Measurements from ENCODE around the gene SYF2. TPM values are rescaled to one million over a fixed set of nuclear protein-coding genes. Genes with fewer than 3 reads are reported as not detected.
"Not testable (repeated sequence)": the region's sequence is repeated elsewhere in the genome, so short reads cannot be mapped to it uniquely, and the experiment has no call there.

SYF2 gene
- total RNA-seq, 1 donor from 2014 or later, result 38.4 TPM

DNA sequence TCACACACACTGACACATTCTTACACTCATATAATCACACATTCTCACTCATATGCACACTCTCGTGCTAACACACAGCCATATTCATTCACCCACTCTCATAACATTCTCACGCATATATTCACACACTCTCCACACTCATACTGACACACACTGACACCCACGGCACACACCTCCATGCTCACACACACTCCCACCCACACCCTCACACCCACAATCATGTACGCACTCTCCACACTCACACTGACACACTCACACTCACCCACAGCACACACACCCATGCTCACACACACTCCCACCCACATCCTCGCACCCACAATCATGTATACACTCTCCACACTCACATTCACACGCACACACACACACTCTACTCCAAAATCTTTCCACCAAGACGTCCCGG, 38.2 kb downstream of the SYF2 start:
- no peak for TF ChIP-seq CTCF (IDR thresholded peaks at IDR 0.05)
- H3K27ac Mint-ChIP-seq (ENCODE audit: unreplicated experiment), result no peak overlapping the region
- no peaks in the 10 kb centered on the region for H3K4me1 Mint-ChIP-seq (ENCODE audit: unreplicated experiment)
- H3K36me3 Mint-ChIP-seq (ENCODE audit: unreplicated experiment), result no peaks in the 10 kb centered on the region
- DNase-seq (ENCODE audit: extremely low spot score, unreplicated experiment), result no peak
- H3K27me3 Mint-ChIP-seq (ENCODE audit: unreplicated experiment), result peaks cover 39% of the 10 kb centered on the region
- no peaks in the 10 kb centered on the region for H3K9me3 Mint-ChIP-seq (ENCODE audit: unreplicated experiment)
- no peak overlapping the region for H3K4me3 Mint-ChIP-seq (ENCODE audit: unreplicated experiment)

GRCh38 chr1:25193229-25193628, 39.1 kb downstream of the SYF2 start:
- no peaks in the 10 kb centered on the region for H3K9me3 Mint-ChIP-seq (ENCODE audit: unreplicated experiment)

GRCh38 chr1:25192154-25192553, 40.1 kb downstream of the SYF2 start:
- Mint-ChIP-seq H3K4me3 (ENCODE audit: unreplicated experiment) (no peak overlapping the region), H3K9me3 (ENCODE audit: unreplicated experiment) (no peaks in the 10 kb centered on the region), H3K36me3 (ENCODE audit: unreplicated experiment) (no peaks in the 10 kb centered on the region), H3K27ac (ENCODE audit: unreplicated experiment) (no peak overlapping the region), H3K4me1 (ENCODE audit: unreplicated experiment) (no peaks in the 10 kb centered on the region), H3K27me3 (ENCODE audit: unreplicated experiment) (peaks cover 30% of the 10 kb centered on the region)
- no peak for TF ChIP-seq CTCF (IDR thresholded peaks at IDR 0.05)
- DNase-seq (ENCODE audit: extremely low spot score, unreplicated experiment), result no peak

More at GRCh38 chr1:25193229-25193628, 39.1 kb downstream of the SYF2 start:
- Mint-ChIP-seq H3K27me3 (ENCODE audit: unreplicated experiment) (peaks cover 33% of the 10 kb centered on the region), H3K4me1 (ENCODE audit: unreplicated experiment) (no peaks in the 10 kb centered on the region), H3K4me3 (ENCODE audit: unreplicated experiment) (no peak overlapping the region), H3K36me3 (ENCODE audit: unreplicated experiment) (no peaks in the 10 kb centered on the region), H3K27ac (ENCODE audit: unreplicated experiment) (no peak overlapping the region)
- TF ChIP-seq CTCF (IDR thresholded peaks at IDR 0.05), result no peak
- no peak for DNase-seq (ENCODE audit: extremely low spot score, unreplicated experiment)

- Mint-ChIP-seq H3K4me1 (ENCODE audit: unreplicated experiment) (no peaks in the 10 kb centered on the region), H3K36me3 (ENCODE audit: unreplicated experiment) (no peaks in the 10 kb centered on the region), H3K27ac (ENCODE audit: unreplicated experiment) (no peak overlapping the region)
Observed at GRCh38 chr1:25190260-25190659, 42.0 kb downstream of the SYF2 start.

GRCh38 chr1:25187904-25188303, 44.4 kb downstream of the SYF2 start:
- not testable (repeated sequence) for H3K36me3 Mint-ChIP-seq (ENCODE audit: unreplicated experiment); H3K4me3 Mint-ChIP-seq (ENCODE audit: unreplicated experiment); H3K4me1 Mint-ChIP-seq (ENCODE audit: unreplicated experiment); DNase-seq (ENCODE audit: extremely low spot score, unreplicated experiment); H3K27ac Mint-ChIP-seq (ENCODE audit: unreplicated experiment); H3K9me3 Mint-ChIP-seq (ENCODE audit: unreplicated experiment)
- peaks cover 17% of the 10 kb centered on the region for H3K27me3 Mint-ChIP-seq (ENCODE audit: unreplicated experiment)

More at GRCh38 chr1:25190260-25190659, 42.0 kb downstream of the SYF2 start:
- TF ChIP-seq CTCF (IDR thresholded peaks at IDR 0.05), result no peak
- no peaks in the 10 kb centered on the region for H3K9me3 Mint-ChIP-seq (ENCODE audit: unreplicated experiment)
- DNase-seq (ENCODE audit: extremely low spot score, unreplicated experiment), result no peak
- H3K27me3 Mint-ChIP-seq (ENCODE audit: unreplicated experiment), result peaks cover 30% of the 10 kb centered on the region
- no peak overlapping the region for H3K4me3 Mint-ChIP-seq (ENCODE audit: unreplicated experiment)

DNA sequence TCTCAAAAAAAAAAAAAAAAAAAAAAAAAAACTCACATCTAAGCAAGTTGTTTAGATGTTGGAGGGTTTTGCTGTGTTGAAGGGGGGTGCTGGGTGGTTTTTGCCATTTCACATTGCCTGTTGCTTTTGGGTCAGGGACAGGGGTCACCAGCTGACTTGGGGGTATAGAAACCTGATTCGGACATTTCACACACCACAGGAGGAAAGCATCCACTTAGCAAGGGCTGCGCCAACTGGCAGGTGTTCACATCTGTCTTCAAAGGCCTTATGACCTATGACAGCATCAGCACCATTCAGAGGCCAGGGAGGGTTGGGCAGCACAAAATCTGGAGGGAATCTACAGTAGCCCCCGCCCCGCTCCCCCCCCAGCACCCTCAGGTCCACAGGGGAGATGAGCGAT, 45.2 kb downstream of the SYF2 start:
- peaks cover 9% of the 10 kb centered on the region for H3K27me3 Mint-ChIP-seq (ENCODE audit: unreplicated experiment)
- no peaks in the 10 kb centered on the region for H3K36me3 Mint-ChIP-seq (ENCODE audit: unreplicated experiment)
- H3K4me1 Mint-ChIP-seq (ENCODE audit: unreplicated experiment), result peaks cover 6% of the 10 kb centered on the region

More for the DNA sequence above, 45.2 kb downstream of the SYF2 start:
- no peak for DNase-seq (ENCODE audit: extremely low spot score, unreplicated experiment)
- no peak overlapping the region for H3K27ac Mint-ChIP-seq (ENCODE audit: unreplicated experiment)
- H3K4me3 Mint-ChIP-seq (ENCODE audit: unreplicated experiment), result no peak overlapping the region
- no peaks in the 10 kb centered on the region for H3K9me3 Mint-ChIP-seq (ENCODE audit: unreplicated experiment)
- TF ChIP-seq CTCF (IDR thresholded peaks at IDR 0.05), result no peak
